GM19193 (cell line): ENCODE measurements around the gene FBXL17.

Experiments used
- POLR2A ChIP-seq: IDR thresholded peaks from 4 replicates; pipeline ENCODE4 v1.6.1; 2011; ENCODE audit not compliant: insufficient read depth, insufficient read length; ENCODE audit errors: extremely low read depth

FBXL17 gene

GRCh38 chr5:108295578-108296368, 86.1 kb downstream of the FBXL17 start:
- no peak for TF ChIP-seq POLR2A

- TF ChIP-seq POLR2A, result no peak
Measured at GRCh38 chr5:108280960-108281569, 100.8 kb downstream of the FBXL17 start.

DNA sequence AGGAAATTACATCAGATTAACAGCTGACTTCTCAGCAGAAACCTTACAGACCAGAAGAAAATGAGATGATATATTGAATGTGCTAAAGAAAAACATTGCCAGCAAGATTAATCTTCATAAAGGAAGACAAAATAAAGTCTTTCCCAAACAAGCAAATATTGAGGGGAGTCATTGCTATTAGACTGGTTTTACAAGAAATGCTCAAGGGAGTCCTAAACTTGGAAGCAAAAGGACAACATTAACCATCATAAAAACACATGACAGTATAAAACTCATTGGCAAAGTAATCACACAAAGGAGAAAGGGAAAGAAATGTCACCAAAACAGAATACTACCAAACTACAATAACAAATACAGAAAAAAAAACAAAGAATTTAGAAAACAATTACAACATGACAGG, 101.7 kb downstream of the FBXL17 start:
- no peak for TF ChIP-seq POLR2A

- TF ChIP-seq POLR2A, result no peak
Measured at GRCh38 chr5:108278285-108279240, 103.3 kb downstream of the FBXL17 start.

DNA sequence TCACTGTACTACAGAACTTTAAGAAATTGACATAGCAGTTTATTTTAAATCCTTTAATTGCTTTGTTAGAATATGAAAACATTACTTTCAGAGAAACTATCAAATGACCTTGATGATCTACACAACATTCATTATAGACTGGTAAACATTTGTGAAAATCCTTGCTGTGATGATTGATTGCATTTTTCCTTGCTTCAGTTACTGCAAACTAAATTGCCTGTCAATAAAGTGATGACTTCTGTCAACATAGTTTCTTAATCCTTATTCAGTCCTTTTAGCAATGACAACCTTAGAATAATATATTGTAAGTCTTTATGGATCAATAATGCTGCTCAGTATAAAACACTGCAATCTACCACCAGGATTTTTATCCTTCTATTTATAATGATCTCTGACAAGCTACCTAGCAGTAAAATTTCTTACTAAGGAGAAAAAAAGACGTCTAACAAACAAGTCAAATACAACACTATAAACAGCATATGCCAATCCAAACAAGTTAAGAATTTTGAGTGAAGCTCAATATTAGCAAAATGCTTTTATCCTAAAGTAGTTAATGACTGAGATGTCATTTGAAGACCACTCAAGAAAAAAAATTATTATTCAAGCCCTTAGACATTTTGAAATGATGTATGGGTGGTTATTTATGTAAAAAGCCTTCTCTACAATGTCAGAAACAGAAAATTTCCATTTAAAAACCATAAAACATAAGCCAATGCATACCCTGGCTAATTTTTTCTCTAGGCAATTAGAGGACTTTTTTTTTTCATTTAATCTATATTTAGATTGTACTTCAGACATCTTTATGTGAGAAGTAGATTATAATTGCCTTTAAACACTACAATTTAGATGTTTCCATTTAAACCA, 105.5 kb downstream of the FBXL17 start:
- no peak for TF ChIP-seq POLR2A

- no peak for TF ChIP-seq POLR2A
Measured at GRCh38 chr5:108271127-108271526, 110.8 kb downstream of the FBXL17 start.

DNA sequence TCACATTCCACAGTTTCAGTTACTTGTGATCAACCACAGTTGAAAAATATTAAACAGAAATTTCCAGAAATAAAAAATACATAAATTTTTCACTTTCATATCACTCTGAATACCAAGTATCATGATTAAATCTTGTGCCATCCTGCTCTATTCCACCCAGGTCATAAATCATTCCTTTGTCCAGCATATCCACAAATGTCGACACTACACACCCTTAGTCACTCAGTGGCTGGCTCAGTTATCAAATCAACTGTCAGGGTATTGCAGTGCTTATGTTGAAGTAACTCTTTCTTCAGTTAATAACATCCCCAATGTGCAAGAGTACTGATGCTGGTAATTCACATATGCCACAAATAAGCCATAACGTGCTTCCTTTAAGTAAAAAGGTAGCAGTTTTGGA, 115.7 kb downstream of the FBXL17 start:
- TF ChIP-seq POLR2A, result no peak

GRCh38 chr5:108264533-108264932, 117.4 kb downstream of the FBXL17 start:
- no peak for TF ChIP-seq POLR2A

GRCh38 chr5:108263338-108263737, 118.6 kb downstream of the FBXL17 start:
- TF ChIP-seq POLR2A, result no peak

- no peak for TF ChIP-seq POLR2A
Measured at GRCh38 chr5:108260858-108261170, 121.1 kb downstream of the FBXL17 start.

DNA sequence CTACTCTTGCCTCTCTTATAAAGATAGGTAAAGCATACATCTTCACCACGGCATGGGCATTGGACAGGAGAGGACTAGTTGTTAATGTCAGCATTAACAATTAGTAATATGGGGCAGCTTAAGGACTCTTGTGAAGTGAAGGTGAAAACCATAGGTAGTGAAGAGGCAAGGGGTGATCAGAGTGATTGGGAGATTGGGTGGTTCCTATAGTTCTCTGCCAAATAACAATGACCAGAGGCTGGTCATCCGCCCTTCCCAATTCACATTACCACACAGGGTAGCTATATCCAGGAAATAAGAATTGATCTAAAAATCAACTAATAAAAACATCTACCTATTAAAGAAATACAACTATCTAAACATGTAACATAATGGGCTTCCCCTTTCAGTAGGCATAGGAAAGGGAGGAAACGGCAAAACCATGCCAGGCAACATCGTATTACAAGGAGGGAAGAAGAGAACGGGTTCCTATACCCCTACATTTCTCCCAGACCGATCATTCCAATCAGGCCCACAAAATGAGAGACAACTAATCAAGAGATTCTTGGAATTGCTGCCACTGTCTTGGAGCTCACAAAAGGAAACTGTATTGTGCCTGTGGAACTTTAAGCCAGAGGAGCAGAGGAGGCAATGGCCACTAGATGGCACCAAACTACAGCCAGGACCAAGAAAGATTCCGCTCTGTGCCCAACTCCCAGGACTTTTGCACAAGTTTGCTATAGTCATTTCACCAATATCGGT, 121.6 kb downstream of the FBXL17 start:
- no peak for TF ChIP-seq POLR2A

- TF ChIP-seq POLR2A, result no peak
Measured at GRCh38 chr5:108259306-108259705, 122.6 kb downstream of the FBXL17 start.

DNA sequence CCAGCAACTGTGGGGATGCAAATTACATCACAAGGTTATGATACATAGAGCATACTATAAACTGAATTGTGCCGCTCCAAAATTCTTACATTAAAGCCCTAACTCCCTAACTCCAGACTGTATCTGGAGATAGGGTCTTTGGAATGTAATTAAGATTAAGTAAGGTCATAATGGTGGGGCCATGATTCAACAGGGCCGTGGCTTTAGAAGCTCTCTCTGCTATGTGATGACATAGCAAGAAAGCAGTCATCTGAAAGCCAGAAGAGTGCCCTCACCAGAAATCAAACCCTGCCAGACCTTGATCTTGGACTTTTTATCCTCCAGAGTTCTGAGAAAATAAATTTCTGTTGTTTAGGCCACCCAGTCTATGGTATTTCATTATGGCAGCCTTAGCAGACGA, 123.9 kb downstream of the FBXL17 start:
- TF ChIP-seq POLR2A, result no peak

DNA sequence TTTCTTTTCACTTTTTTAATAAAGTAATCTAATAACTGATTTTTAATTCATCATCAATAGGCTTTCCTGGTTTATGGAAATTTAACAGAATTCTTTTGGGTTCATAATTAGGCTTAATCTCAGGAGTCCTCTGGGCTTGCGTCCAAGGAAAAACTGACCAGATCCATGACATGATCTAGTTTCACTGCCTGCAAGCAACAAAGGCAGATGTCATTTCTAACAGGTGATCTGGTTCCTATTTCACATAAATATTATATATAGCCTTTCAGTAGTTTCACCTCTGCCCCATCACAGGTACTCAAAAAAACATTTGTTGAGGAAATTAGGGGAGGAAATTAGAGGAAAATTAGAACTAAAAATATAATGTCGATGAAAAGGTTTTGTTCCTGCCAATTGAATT, 126.4 kb downstream of the FBXL17 start:
- no peak for TF ChIP-seq POLR2A
